Measurements from ENCODE around the gene PLEK2. TPM values are rescaled to one million over a fixed set of nuclear protein-coding genes. Genes with fewer than 3 reads are reported as not detected.

Gene PLEK2
- total RNA-seq, 2 donors from 2014 or later: 1.6 to 2.0 TPM

- no peaks in the 10 kb centered on the region for H3K36me3 Mint-ChIP-seq (ENCODE audit: low read depth)
- peaks cover 3% of the 10 kb centered on the region for H3K4me1 ChIP-seq (ENCODE audit: control insufficient read depth, insufficient read depth, low read length)
- no peak for TF ChIP-seq CTCF (conservative IDR thresholded peaks at IDR 0.05)
- no peak overlapping the region for H3K27ac Mint-ChIP-seq
- no peaks in the 10 kb centered on the region for H3K27me3 Mint-ChIP-seq (ENCODE audit: insufficient read depth)
- no peaks in the 10 kb centered on the region for H3K36me3 ChIP-seq (ENCODE audit: control insufficient read depth, insufficient read depth, low read length)
- no peaks in the 10 kb centered on the region for H3K9me3 Mint-ChIP-seq
- H3K4me3 ChIP-seq (ENCODE audit: low read length): no peak overlapping the region
- H3K27ac ChIP-seq (ENCODE audit: low read depth, low read length): no peak overlapping the region
- H3K4me1 Mint-ChIP-seq: peaks cover 10% of the 10 kb centered on the region
- H3K27me3 ChIP-seq (ENCODE audit: control insufficient read depth, insufficient read depth, low read length, poor library complexity, severe bottlenecking): no peaks in the 10 kb centered on the region
- no peak for DNase-seq
- no peak overlapping the region for H3K4me3 Mint-ChIP-seq
- H3K9ac ChIP-seq (ENCODE audit: extremely low read depth, low read length, poor library complexity, severe bottlenecking): no peak overlapping the region
- H3K9me3 ChIP-seq (ENCODE audit: control insufficient read depth, low read length): no peaks in the 10 kb centered on the region
- 88 to 100% methylated on average over 2 of the region's 2 CpGs for WGBS, 2 experiments (ENCODE audit: insufficient coverage in 1 of 2, insufficient read length in 1 of 2)
Observed at GRCh38 chr14:67423424-67423823, 11.5 kb upstream of the PLEK2 start.

GRCh38 chr14:67421356-67422224, 9.6 kb upstream of the PLEK2 start:
- no peaks in the 10 kb centered on the region for H3K9me3 Mint-ChIP-seq
- no peak for DNase-seq
- H3K27me3 Mint-ChIP-seq (ENCODE audit: insufficient read depth): no peaks in the 10 kb centered on the region

DNA sequence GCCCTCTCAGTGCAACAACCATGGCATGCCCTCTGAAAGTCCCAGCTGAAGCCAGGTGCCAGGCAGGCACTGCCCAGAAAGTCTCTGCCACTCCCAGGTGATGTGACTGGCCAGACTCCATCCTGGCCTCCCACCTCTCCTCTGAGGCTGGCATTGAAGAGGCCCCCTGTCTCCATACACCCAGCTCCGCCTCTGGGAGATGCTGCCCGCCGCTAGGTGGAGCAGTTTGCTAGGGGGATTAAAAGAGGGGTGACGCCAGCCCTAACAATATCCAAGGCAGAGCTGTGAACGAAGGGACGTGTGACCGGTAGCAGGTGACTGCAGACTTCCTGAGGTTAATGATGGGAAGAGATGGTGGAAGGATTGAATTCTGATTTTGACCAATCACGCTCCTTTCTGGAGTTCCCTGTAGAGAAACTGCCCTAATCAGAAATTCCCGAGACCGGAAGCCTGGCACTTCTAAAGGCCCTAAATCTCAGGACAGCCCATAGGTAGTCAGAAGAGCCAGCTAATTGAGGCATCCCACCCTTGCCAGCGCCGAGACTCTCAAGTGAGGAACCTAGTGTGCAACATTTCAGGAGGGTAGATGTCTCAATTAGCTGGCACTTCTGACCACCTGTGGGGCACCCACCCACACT, 8.3 kb upstream of the PLEK2 start:
- Mint-ChIP-seq H3K27ac (no peak overlapping the region), H3K4me1 (peaks cover 6% of the 10 kb centered on the region), H3K4me3 (no peak overlapping the region), H3K27me3 (ENCODE audit: insufficient read depth) (no peaks in the 10 kb centered on the region), H3K36me3 (ENCODE audit: low read depth) (no peaks in the 10 kb centered on the region), H3K9me3 (no peaks in the 10 kb centered on the region)
- H3K4me3 ChIP-seq (ENCODE audit: low read length): no peak overlapping the region
- peak; percentile 70 for TF ChIP-seq CTCF (conservative IDR thresholded peaks at IDR 0.05)
- WGBS, 2 experiments (ENCODE audit: insufficient coverage in 1 of 2, insufficient read length in 1 of 2): 94 to 96% methylated on average over 8 to 12 of the region's 12 CpGs
- no peaks in the 10 kb centered on the region for H3K4me1 ChIP-seq (ENCODE audit: control insufficient read depth, insufficient read depth, low read length)
- DNase-seq: peak; percentile 78
- no peak overlapping the region for H3K27ac ChIP-seq (ENCODE audit: low read depth, low read length)
- no peaks in the 10 kb centered on the region for H3K9me3 ChIP-seq (ENCODE audit: control insufficient read depth, low read length)
- H3K9ac ChIP-seq (ENCODE audit: extremely low read depth, low read length, poor library complexity, severe bottlenecking): no peak overlapping the region
- H3K36me3 ChIP-seq (ENCODE audit: control insufficient read depth, insufficient read depth, low read length): no peaks in the 10 kb centered on the region
- H3K27me3 ChIP-seq (ENCODE audit: control insufficient read depth, insufficient read depth, low read length, poor library complexity, severe bottlenecking): no peaks in the 10 kb centered on the region

More at GRCh38 chr14:67421356-67422224, 9.6 kb upstream of the PLEK2 start:
- Histone ChIP-seq H3K27ac (ENCODE audit: low read depth, low read length) (no peak overlapping the region), H3K27me3 (ENCODE audit: control insufficient read depth, insufficient read depth, low read length, poor library complexity, severe bottlenecking) (no peaks in the 10 kb centered on the region), H3K9ac (ENCODE audit: extremely low read depth, low read length, poor library complexity, severe bottlenecking) (no peak overlapping the region), H3K36me3 (ENCODE audit: control insufficient read depth, insufficient read depth, low read length) (no peaks in the 10 kb centered on the region), H3K9me3 (ENCODE audit: control insufficient read depth, low read length) (no peaks in the 10 kb centered on the region), H3K4me3 (ENCODE audit: low read length) (no peak overlapping the region), H3K4me1 (ENCODE audit: control insufficient read depth, insufficient read depth, low read length) (no peaks in the 10 kb centered on the region)
- Mint-ChIP-seq H3K27ac (no peak overlapping the region), H3K4me1 (peaks cover 1% of the 10 kb centered on the region), H3K4me3 (no peak overlapping the region), H3K36me3 (ENCODE audit: low read depth) (no peaks in the 10 kb centered on the region)
- 89 to 94% methylated on average over 8 to 11 of the region's 11 CpGs for WGBS, 2 experiments (ENCODE audit: insufficient coverage in 1 of 2, insufficient read length in 1 of 2)
- no peak for TF ChIP-seq CTCF (conservative IDR thresholded peaks at IDR 0.05)

Data from endodermal cell (in vitro differentiated cells).